ENCODE data around the gene BCL2L13. TPM values are rescaled to one million over a fixed set of nuclear protein-coding genes. Genes with fewer than 3 reads are reported as not detected.

The BCL2L13 gene, protein sequence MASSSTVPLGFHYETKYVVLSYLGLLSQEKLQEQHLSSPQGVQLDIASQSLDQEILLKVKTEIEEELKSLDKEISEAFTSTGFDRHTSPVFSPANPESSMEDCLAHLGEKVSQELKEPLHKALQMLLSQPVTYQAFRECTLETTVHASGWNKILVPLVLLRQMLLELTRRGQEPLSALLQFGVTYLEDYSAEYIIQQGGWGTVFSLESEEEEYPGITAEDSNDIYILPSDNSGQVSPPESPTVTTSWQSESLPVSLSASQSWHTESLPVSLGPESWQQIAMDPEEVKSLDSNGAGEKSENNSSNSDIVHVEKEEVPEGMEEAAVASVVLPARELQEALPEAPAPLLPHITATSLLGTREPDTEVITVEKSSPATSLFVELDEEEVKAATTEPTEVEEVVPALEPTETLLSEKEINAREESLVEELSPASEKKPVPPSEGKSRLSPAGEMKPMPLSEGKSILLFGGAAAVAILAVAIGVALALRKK
- 26.0 and 29.2 TPM in 2 replicates for total RNA-seq (2021)
- long read RNA-seq, full-length matches to known transcripts: 180 of 238 reads
- long read RNA-seq, partial matches to known transcripts: 10 of 238 reads
- long read RNA-seq, other reads (novel, unspliced or antisense): 48 of 238 reads

- Histone ChIP-seq H3K23me2 (ENCODE audit: insufficient read length, low read depth, low read length, poor library complexity, severe bottlenecking) (peaks cover 6% of the 10 kb centered on the region), H3K14ac (ENCODE audit: insufficient read depth, low read length) (peak within 1 kb of the TSS; percentile 96), H2BK15ac (ENCODE audit: low read depth, low read length) (no peak within 1 kb of the TSS), H2BK5ac (ENCODE audit: insufficient read length, low read length) (no peak within 1 kb of the TSS), H3K79me2 (ENCODE audit: insufficient read depth, low read length) (0 out of 2 replicates have a peak, but pooled peaks cover 3% of the 10 kb centered on the region), H2AFZ (ENCODE audit: low read length) (no peak within 1 kb of the TSS), H4K91ac (ENCODE audit: insufficient read length, low read depth, low read length) (peak within 1 kb of the TSS; percentile 55), H2BK20ac (ENCODE audit: low read depth, low read length, poor library complexity, severe bottlenecking) (no peak within 1 kb of the TSS), H4K20me1 (ENCODE audit: control insufficient read depth, insufficient read depth, insufficient read length) (no peaks in the 10 kb centered on the region), H2BK12ac (ENCODE audit: insufficient read length, low read depth, low read length) (peak within 1 kb of the TSS; percentile 38), H4K8ac (replicated peaks; ENCODE audit: insufficient read length, low read depth, low read length) (no peak within 1 kb of the TSS), H3K23ac (ENCODE audit: insufficient read length, low read depth, low read length) (no peak within 1 kb of the TSS), H3K79me1 (ENCODE audit: insufficient read depth, low read depth, low read length, poor library complexity, severe bottlenecking) (no peaks in the 10 kb centered on the region), H3K4me2 (ENCODE audit: insufficient read depth, insufficient read length, low read length) (peak within 1 kb of the TSS; percentile 98), H3K9ac (ENCODE audit: extremely low read depth, insufficient read length, low read length) (peak within 1 kb of the TSS; percentile 93), H3T11ph (ENCODE audit: low read length) (no peak within 1 kb of the TSS), H3K4ac (ENCODE audit: low read depth, low read length) (no peak within 1 kb of the TSS), H3K27ac (ENCODE audit: insufficient read length, low read depth, low read length) (peak within 1 kb of the TSS; percentile 88), H2BK120ac (ENCODE audit: low read depth, low read length, poor library complexity, severe bottlenecking) (peak within 1 kb of the TSS; percentile 80), H3K18ac (ENCODE audit: insufficient read length, low read depth, low read length) (peak within 1 kb of the TSS; percentile 94), H3K27me3 (ENCODE audit: insufficient read depth, low read length) (no peaks in the 10 kb centered on the region), H4K5ac (ENCODE audit: insufficient read length, low read depth, low read length) (peak within 1 kb of the TSS; percentile 50), H3K4me1 (ENCODE audit: insufficient read depth, low read length) (no peaks in the 10 kb centered on the region; the same call in 1 of the 2 replicates), H2AK5ac (ENCODE audit: insufficient read length, low read length) (no peak within 1 kb of the TSS), H3K9me3 (ENCODE audit: control insufficient read depth, low read depth, low read length) (no peaks in the 10 kb centered on the region), H3K56ac (ENCODE audit: insufficient read length, low read depth, low read length) (no peak within 1 kb of the TSS)
- DNase-seq: peak; percentile 94
- TF ChIP-seq, protein P1, sequence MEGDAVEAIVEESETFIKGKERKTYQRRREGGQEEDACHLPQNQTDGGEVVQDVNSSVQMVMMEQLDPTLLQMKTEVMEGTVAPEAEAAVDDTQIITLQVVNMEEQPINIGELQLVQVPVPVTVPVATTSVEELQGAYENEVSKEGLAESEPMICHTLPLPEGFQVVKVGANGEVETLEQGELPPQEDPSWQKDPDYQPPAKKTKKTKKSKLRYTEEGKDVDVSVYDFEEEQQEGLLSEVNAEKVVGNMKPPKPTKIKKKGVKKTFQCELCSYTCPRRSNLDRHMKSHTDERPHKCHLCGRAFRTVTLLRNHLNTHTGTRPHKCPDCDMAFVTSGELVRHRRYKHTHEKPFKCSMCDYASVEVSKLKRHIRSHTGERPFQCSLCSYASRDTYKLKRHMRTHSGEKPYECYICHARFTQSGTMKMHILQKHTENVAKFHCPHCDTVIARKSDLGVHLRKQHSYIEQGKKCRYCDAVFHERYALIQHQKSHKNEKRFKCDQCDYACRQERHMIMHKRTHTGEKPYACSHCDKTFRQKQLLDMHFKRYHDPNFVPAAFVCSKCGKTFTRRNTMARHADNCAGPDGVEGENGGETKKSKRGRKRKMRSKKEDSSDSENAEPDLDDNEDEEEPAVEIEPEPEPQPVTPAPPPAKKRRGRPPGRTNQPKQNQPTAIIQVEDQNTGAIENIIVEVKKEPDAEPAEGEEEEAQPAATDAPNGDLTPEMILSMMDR (conservative IDR thresholded peaks at IDR 0.05): no peak
- H3K27me3 Mint-ChIP-seq (ENCODE audit: low read depth): no peaks in the 10 kb centered on the region
- H3K4me3 Mint-ChIP-seq: peak within 1 kb of the TSS; percentile 84 to 90
- peaks cover 12 to 21% (median 15%) of the 10 kb centered on the region in 3 experiments for H3K36me3 Mint-ChIP-seq (ENCODE audit: insufficient read depth in 1 of 3, low read depth in 3 of 3)
- peaks cover 6 to 18% of the 10 kb centered on the region in 2 experiments for H3K4me1 Mint-ChIP-seq
- H3K9me3 Mint-ChIP-seq: peaks cover 2 to 5% of the 10 kb centered on the region in 2 experiments; a peak in 1 of 5 replicates
- WGBS (ENCODE audit: extremely low coverage, insufficient read length, low lambda C conversion rate): no CpG with 5 or more reads among the region's 70 CpGs
- peak within 1 kb of the TSS; percentile 96 to 99 (median 98) for H3K27ac Mint-ChIP-seq
These were observed at the start of gene BCL2L13 for GRCh38 chr22:17638432-17639246. TSS of gene BCL2L13 (plus strand) at chr22:17638757. CDS start at chr22:17655712, 16,955 bp downstream.
